Neural cell (in vitro differentiated cells): ENCODE measurements around the gene SLC6A18. TPM values are rescaled to one million over a fixed set of nuclear protein-coding genes. Genes with fewer than 3 reads are reported as not detected.

Source experiments
- H2AFZ ChIP-seq: fragments of 200-600, 300-800 bp; sonication (generic), shearing (Covaris generic); 2 replicates; pipeline ENCODE4 v1.6.0; 2014; ENCODE audit warnings: low read depth, mild to moderate bottlenecking, antibody characterized with exemption, low read length, moderate library complexity
- H3F3A ChIP-seq: fragments of 200-600 bp; shearing (Covaris generic); 2 replicates; pipeline ENCODE4 v1.6.1; 2016; ENCODE audit warnings: mild to moderate bottlenecking, moderate library complexity, mixed read lengths, antibody characterized with exemption, low read length; ENCODE audit not compliant: insufficient read depth, poor library complexity, severe bottlenecking
- H3K27ac ChIP-seq: fragments of 200-600, 300-800 bp; sonication (generic), shearing (Covaris generic); 2 replicates; pipeline ENCODE4 v1.5.1; 2014; ENCODE audit warnings: mild to moderate bottlenecking, low read length, moderate library complexity
- H3K27me3 ChIP-seq: fragments of 300-800, 200-600 bp; sonication (generic), shearing (Covaris generic); 2 replicates; pipeline ENCODE4 v1.6.0; 2014; ENCODE audit warnings: mild to moderate bottlenecking, low read depth, low read length, moderate library complexity; ENCODE audit not compliant: insufficient read depth
- H3K36me3 ChIP-seq: fragments of 300-800, 200-600 bp; sonication (generic), shearing (Covaris generic); 2 replicates; pipeline ENCODE4 v1.5.1; 2014; ENCODE audit warnings: mild to moderate bottlenecking, antibody characterized with exemption, low read length, moderate library complexity; ENCODE audit not compliant: insufficient read depth
- H3K4me2 ChIP-seq: fragments of 300-800, 200-600 bp; sonication (generic), shearing (Covaris generic); 2 replicates; pipeline ENCODE4 v1.6.0; 2014; ENCODE audit warnings: mild to moderate bottlenecking, low read length
- H3K4me3 ChIP-seq: fragments of 300-800, 200-600 bp; sonication (generic), shearing (Covaris generic); 2 replicates; pipeline ENCODE4 v1.5.1; 2014; ENCODE audit warnings: mild to moderate bottlenecking, low read length, moderate library complexity
- H3K79me2 ChIP-seq: fragments of 200-600 bp; shearing (Covaris generic); replicated peaks from 2 replicates; pipeline ENCODE4 v1.6.0; 2014; ENCODE audit warnings: mild to moderate bottlenecking, low read length, moderate library complexity; ENCODE audit not compliant: insufficient read depth
- H3K9ac ChIP-seq: fragments of 300-800, 200-600 bp; sonication (generic), shearing (Covaris generic); 2 replicates; pipeline ENCODE4 v1.6.1; 2016; ENCODE audit warnings: mild to moderate bottlenecking, low read length, mixed read lengths
- H3K9me2 ChIP-seq: fragments of 200-600 bp; shearing (Covaris generic); 2 replicates; pipeline ENCODE4 v1.6.1; 2016; ENCODE audit warnings: mild to moderate bottlenecking, low read length, mixed read lengths; ENCODE audit not compliant: insufficient read depth
- H3K9me3 ChIP-seq: fragments of 200-600, 300-800 bp; sonication (generic), shearing (Covaris generic); 2 replicates; pipeline ENCODE4 v1.6.1; 2016; ENCODE audit warnings: mild to moderate bottlenecking, mixed run types, low read length, moderate library complexity, mixed read lengths
- H4K20me1 ChIP-seq: fragments of 200-600 bp; shearing (Covaris generic); 2 replicates; pipeline ENCODE4 v1.6.1; 2016; ENCODE audit warnings: mild to moderate bottlenecking, mixed run types; ENCODE audit not compliant: insufficient read depth
- EP300 ChIP-seq: fragments of 450-650 bp; conservative IDR thresholded peaks from 2 replicates; pipeline ENCODE4 v1.6.1; 2014; ENCODE audit warnings: antibody characterized with exemption, mild to moderate bottlenecking, moderate library complexity; ENCODE audit not compliant: poor library complexity, severe bottlenecking
- EZH2 ChIP-seq: fragments of 200-600, 300-800 bp; shearing (Covaris generic), sonication (generic); IDR thresholded peaks from 2 replicates; pipeline ENCODE4 v1.6.1; 2014; ENCODE audit warnings: antibody characterized with exemption, low read length, borderline replicate concordance, mild to moderate bottlenecking; ENCODE audit not compliant: insufficient read depth, poor library complexity, severe bottlenecking
- MXI1 ChIP-seq: fragments of 450-650 bp; conservative IDR thresholded peaks from 2 replicates; pipeline ENCODE4 v1.6.1; 2014; ENCODE audit warnings: antibody characterized with exemption, mild to moderate bottlenecking; ENCODE audit not compliant: poor library complexity, severe bottlenecking
- POLR2AphosphoS5 ChIP-seq: IDR thresholded peaks from 2 replicates; pipeline ENCODE4 v1.6.1; 2012
- RAD21 ChIP-seq: fragments of 450-650 bp; conservative IDR thresholded peaks from 2 replicates; pipeline ENCODE4 v1.6.1; 2014; ENCODE audit warnings: antibody characterized with exemption, mild to moderate bottlenecking, moderate library complexity
- SMC3 ChIP-seq: fragments of 450-650 bp; conservative IDR thresholded peaks from 2 replicates; pipeline ENCODE4 v1.6.1; 2014; ENCODE audit warnings: antibody characterized with exemption, mild to moderate bottlenecking, moderate library complexity; ENCODE audit not compliant: poor library complexity
- TAF1 ChIP-seq: IDR thresholded peaks from 2 replicates; pipeline ENCODE4 v1.6.1; 2012; ENCODE audit warnings: low read depth
- polyA plus RNA-seq: library from polyadenylated mRNA; depleted of rRNA; stranded (reverse); fragments of >200 nt; gene quantifications from 2 replicates; pipeline ENCODE4 v1.2.3, GENCODE V29; 2014
- TF ChIP-seq, protein P1 (sequence below): fragments of 450-650 bp; IDR thresholded peaks from 2 replicates; pipeline ENCODE4 v1.5.1; 2014; ENCODE audit warnings: antibody characterized with exemption, mild to moderate bottlenecking, moderate library complexity; ENCODE audit not compliant: poor library complexity, severe bottlenecking
- TF ChIP-seq, protein P2 (sequence below): IDR thresholded peaks from 2 replicates; pipeline ENCODE4 v1.6.1; 2012; ENCODE audit warnings: borderline replicate concordance

The SLC6A18 gene
- polyA plus RNA-seq, 1 donor from 2014 or later = not detected

- no peaks in the 10 kb centered on the region for H3K36me3 ChIP-seq
- H3F3A ChIP-seq = no peaks in the 10 kb centered on the region
- H3K27ac ChIP-seq = no peak overlapping the region
- H4K20me1 ChIP-seq = no peaks in the 10 kb centered on the region
- H3K4me3 ChIP-seq = no peak overlapping the region
- no peaks in the 10 kb centered on the region for H3K79me2 ChIP-seq
- H2AFZ ChIP-seq = no peak overlapping the region
- H3K9me3 ChIP-seq = no peaks in the 10 kb centered on the region
- no peaks in the 10 kb centered on the region for H3K27me3 ChIP-seq
- TF ChIP-seq, protein P1, sequence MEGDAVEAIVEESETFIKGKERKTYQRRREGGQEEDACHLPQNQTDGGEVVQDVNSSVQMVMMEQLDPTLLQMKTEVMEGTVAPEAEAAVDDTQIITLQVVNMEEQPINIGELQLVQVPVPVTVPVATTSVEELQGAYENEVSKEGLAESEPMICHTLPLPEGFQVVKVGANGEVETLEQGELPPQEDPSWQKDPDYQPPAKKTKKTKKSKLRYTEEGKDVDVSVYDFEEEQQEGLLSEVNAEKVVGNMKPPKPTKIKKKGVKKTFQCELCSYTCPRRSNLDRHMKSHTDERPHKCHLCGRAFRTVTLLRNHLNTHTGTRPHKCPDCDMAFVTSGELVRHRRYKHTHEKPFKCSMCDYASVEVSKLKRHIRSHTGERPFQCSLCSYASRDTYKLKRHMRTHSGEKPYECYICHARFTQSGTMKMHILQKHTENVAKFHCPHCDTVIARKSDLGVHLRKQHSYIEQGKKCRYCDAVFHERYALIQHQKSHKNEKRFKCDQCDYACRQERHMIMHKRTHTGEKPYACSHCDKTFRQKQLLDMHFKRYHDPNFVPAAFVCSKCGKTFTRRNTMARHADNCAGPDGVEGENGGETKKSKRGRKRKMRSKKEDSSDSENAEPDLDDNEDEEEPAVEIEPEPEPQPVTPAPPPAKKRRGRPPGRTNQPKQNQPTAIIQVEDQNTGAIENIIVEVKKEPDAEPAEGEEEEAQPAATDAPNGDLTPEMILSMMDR = no peak
- no peak for TF ChIP-seq TAF1
- no peak for TF ChIP-seq SMC3
- no peak for TF ChIP-seq MXI1
- TF ChIP-seq EZH2 = no peak
- TF ChIP-seq POLR2AphosphoS5 = no peak
- TF ChIP-seq, protein P2, sequence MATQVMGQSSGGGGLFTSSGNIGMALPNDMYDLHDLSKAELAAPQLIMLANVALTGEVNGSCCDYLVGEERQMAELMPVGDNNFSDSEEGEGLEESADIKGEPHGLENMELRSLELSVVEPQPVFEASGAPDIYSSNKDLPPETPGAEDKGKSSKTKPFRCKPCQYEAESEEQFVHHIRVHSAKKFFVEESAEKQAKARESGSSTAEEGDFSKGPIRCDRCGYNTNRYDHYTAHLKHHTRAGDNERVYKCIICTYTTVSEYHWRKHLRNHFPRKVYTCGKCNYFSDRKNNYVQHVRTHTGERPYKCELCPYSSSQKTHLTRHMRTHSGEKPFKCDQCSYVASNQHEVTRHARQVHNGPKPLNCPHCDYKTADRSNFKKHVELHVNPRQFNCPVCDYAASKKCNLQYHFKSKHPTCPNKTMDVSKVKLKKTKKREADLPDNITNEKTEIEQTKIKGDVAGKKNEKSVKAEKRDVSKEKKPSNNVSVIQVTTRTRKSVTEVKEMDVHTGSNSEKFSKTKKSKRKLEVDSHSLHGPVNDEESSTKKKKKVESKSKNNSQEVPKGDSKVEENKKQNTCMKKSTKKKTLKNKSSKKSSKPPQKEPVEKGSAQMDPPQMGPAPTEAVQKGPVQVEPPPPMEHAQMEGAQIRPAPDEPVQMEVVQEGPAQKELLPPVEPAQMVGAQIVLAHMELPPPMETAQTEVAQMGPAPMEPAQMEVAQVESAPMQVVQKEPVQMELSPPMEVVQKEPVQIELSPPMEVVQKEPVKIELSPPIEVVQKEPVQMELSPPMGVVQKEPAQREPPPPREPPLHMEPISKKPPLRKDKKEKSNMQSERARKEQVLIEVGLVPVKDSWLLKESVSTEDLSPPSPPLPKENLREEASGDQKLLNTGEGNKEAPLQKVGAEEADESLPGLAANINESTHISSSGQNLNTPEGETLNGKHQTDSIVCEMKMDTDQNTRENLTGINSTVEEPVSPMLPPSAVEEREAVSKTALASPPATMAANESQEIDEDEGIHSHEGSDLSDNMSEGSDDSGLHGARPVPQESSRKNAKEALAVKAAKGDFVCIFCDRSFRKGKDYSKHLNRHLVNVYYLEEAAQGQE = no peak
- no peak for TF ChIP-seq EP300
- no peak for TF ChIP-seq RAD21
- no peak overlapping the region for H3K9ac ChIP-seq
- H3K9me2 ChIP-seq = no peaks in the 10 kb centered on the region
- no peak overlapping the region for H3K4me2 ChIP-seq
Observed at GRCh38 chr5:1180841-1181271, 44.3 kb upstream of the SLC6A18 start.

DNA sequence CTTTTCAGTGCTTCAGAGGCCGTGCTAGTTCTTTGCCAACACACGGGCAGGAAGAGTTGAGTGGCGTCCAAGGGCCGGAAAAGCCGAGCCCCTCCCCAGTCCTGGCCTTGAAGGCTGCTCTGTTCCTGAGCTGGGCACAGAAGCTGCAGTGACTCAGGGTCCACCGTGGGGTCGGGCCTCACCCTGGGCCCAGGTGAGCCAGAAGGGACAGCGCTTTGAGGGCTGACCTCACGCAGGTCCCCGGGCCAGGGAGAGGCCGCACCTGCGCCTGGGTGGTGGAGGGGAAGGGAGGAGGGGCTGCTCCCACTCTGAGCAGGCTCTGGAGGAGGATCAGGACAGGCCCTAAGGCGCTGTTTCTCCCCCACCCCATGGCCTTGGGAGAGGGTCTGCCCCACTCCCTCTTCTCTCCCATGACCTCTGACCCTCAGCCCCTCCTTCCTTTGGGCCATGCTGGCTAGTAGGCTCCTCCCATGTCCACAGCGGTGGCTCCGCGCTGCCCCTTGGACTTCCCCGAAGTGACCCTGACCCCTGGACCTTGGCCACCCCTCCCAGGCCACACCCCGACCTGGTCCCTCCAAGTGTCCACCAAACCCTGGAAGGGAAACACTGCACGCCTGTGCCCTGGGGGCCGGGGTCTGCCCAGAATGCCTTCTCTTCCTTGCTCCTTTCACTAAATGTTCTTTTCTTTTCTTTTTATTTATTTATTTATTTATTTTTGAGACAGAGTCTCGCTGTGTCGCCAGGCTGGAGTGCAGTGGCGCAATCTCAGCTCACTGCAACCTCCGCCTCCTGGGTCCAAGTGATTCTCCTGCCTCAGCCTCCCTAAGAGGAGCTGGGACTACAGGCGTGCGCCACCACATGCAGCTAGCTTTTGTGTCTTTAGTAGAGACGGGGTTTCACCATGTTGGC lies 43.5 kb upstream of the SLC6A18 start:
- H3F3A ChIP-seq = no peaks in the 10 kb centered on the region
- no peak overlapping the region for H3K4me2 ChIP-seq
- H3K27ac ChIP-seq = no peak overlapping the region
- no peaks in the 10 kb centered on the region for H3K9me2 ChIP-seq
- H3K79me2 ChIP-seq = no peaks in the 10 kb centered on the region
- H2AFZ ChIP-seq = no peak overlapping the region
- no peak for TF ChIP-seq POLR2AphosphoS5
- no peak for TF ChIP-seq EZH2
- TF ChIP-seq, protein P2 = no peak
- TF ChIP-seq TAF1 = no peak
- TF ChIP-seq, protein P1 = no peak
- no peak for TF ChIP-seq SMC3
- TF ChIP-seq RAD21 = no peak
- TF ChIP-seq MXI1 = no peak
- TF ChIP-seq EP300 = no peak
- H4K20me1 ChIP-seq = no peaks in the 10 kb centered on the region
- H3K9ac ChIP-seq = no peak overlapping the region
- no peaks in the 10 kb centered on the region for H3K9me3 ChIP-seq
- H3K4me3 ChIP-seq = no peak overlapping the region
- no peaks in the 10 kb centered on the region for H3K27me3 ChIP-seq
- no peaks in the 10 kb centered on the region for H3K36me3 ChIP-seq
